ENCODE results near the gene PSME3IP1. TPM values are rescaled to one million over a fixed set of nuclear protein-coding genes. Genes with fewer than 3 reads are reported as not detected.

Gene PSME3IP1
- total RNA-seq, 1 experiment from 2014 or later = 103 TPM

DNA sequence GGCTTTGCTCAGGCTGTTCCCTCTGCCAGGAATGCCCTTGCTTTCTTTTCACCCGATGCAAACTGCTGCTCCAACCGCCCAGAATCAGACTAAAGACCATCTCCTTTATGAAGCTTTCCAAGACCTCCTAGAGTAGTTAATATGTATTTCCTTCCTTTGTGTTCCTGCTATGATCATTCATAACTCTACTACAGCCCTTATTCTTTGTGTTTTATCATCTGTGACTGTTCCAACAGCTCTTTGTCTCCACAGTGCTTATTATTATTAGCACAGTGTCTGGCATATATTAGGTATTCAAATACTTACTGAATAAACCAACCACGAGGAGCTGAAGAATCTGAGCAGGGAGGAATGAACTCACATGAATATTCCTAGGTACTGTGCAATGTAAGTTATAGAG lies 7.6 kb downstream of the PSME3IP1 start:
- H3K27ac Mint-ChIP-seq = no peak overlapping the region; a peak in 1 of 7 replicates
- TF ChIP-seq CTCF (conservative IDR thresholded peaks at IDR 0.05) = no peak
- H2BK12ac ChIP-seq (ENCODE audit: insufficient read length, low read depth, low read length) = no peak overlapping the region
- H3K9me3 Mint-ChIP-seq = no peaks in the 10 kb centered on the region
- no peak overlapping the region for H2AFZ ChIP-seq (ENCODE audit: low read length)
- peaks cover 1% of the 10 kb centered on the region; the same call in 1 of the 2 replicates for H3K79me2 ChIP-seq (ENCODE audit: insufficient read depth, low read length)
- no peak overlapping the region for H4K5ac ChIP-seq (ENCODE audit: insufficient read length, low read depth, low read length)
- no peak overlapping the region for H2BK15ac ChIP-seq (ENCODE audit: low read depth, low read length)
- no peak overlapping the region for H3K18ac ChIP-seq (ENCODE audit: insufficient read length, low read depth, low read length)
- H3K27me3 Mint-ChIP-seq (ENCODE audit: low read depth) = no peaks in the 10 kb centered on the region
- H3K4me3 Mint-ChIP-seq = no peak overlapping the region
- no peak overlapping the region for H2BK5ac ChIP-seq (ENCODE audit: insufficient read length, low read length)
- no peak overlapping the region for H3K27ac ChIP-seq (ENCODE audit: insufficient read length, low read depth, low read length)
- no peak overlapping the region for H3T11ph ChIP-seq (ENCODE audit: low read length)
- H4K91ac ChIP-seq (ENCODE audit: insufficient read length, low read depth, low read length) = no peak overlapping the region
- H2AK5ac ChIP-seq (ENCODE audit: insufficient read length, low read length) = no peak overlapping the region
- no peak overlapping the region for H3K9ac ChIP-seq (ENCODE audit: extremely low read depth, insufficient read length, low read length)
- peaks cover 19 to 22% of the 10 kb centered on the region in 2 experiments for H3K4me1 Mint-ChIP-seq
- no peak overlapping the region for H3K56ac ChIP-seq (ENCODE audit: insufficient read length, low read depth, low read length)
- H3K9me3 ChIP-seq (ENCODE audit: control insufficient read depth, low read depth, low read length) = no peaks in the 10 kb centered on the region
- no peaks in the 10 kb centered on the region for H4K20me1 ChIP-seq (ENCODE audit: control insufficient read depth, insufficient read depth, insufficient read length)
- H2BK20ac ChIP-seq (ENCODE audit: low read depth, low read length, poor library complexity, severe bottlenecking) = no peak overlapping the region
- no peak overlapping the region for H3K4ac ChIP-seq (ENCODE audit: low read depth, low read length)
- no peak overlapping the region for H4K8ac ChIP-seq (replicated peaks; ENCODE audit: insufficient read length, low read depth, low read length)
- no peak overlapping the region for H2BK120ac ChIP-seq (ENCODE audit: low read depth, low read length, poor library complexity, severe bottlenecking)
- H3K23ac ChIP-seq (ENCODE audit: insufficient read length, low read depth, low read length) = no peak overlapping the region
- no CpG with 5 or more reads among the region's 3 CpGs for WGBS (ENCODE audit: extremely low coverage, insufficient read length, low lambda C conversion rate)
- no peaks in the 10 kb centered on the region; the same call in 1 of the 2 replicates for H3K4me1 ChIP-seq (ENCODE audit: insufficient read depth, low read length)
- H3K23me2 ChIP-seq (ENCODE audit: insufficient read length, low read depth, low read length, poor library complexity, severe bottlenecking) = no peaks in the 10 kb centered on the region
- H3K79me1 ChIP-seq (ENCODE audit: insufficient read depth, low read depth, low read length, poor library complexity, severe bottlenecking) = no peaks in the 10 kb centered on the region
- H3K14ac ChIP-seq (ENCODE audit: insufficient read depth, low read length) = no peak overlapping the region
- DNase-seq = no peak
- no peaks in the 10 kb centered on the region for H3K27me3 ChIP-seq (ENCODE audit: insufficient read depth, low read length)
- H3K36me3 Mint-ChIP-seq (ENCODE audit: insufficient read depth in 1 of 3, low read depth in 3 of 3) = peaks cover 4 to 11% (median 6%) of the 10 kb centered on the region in 3 experiments; a peak in 5 of 7 replicates
- no peak overlapping the region for H3K4me2 ChIP-seq (ENCODE audit: insufficient read depth, insufficient read length, low read length)

All from H9 (cell line).